IMR-90 (cell line): Measurements from ENCODE around the gene SLC12A1. TPM values are rescaled to one million over a fixed set of nuclear protein-coding genes. Genes with fewer than 3 reads are reported as not detected.

Experiments
- ATAC-seq: fragments of 200-7000 bp; cut with Tn5 transposase; 2 replicates; pipeline ENCODE4 v1.9.1; 2020; ENCODE audit warnings: low read depth, mild to moderate bottlenecking, moderate library complexity
- BruUV-seq: library from RNA; stranded (reverse); fragments of 400-500 nt; replicated peaks from 2 replicates; lab custom pipeline; 2021; lab: Mats Ljungman, UMichigan
- CTCF ChIA-PET: fragments of 300-600 bp; formaldehyde crosslinking; extraction: SDS; loops from one replicate; lab custom pipeline; 2021; ENCODE audit warnings: antibody characterized with exemption; lab: Yijun Ruan, JAX
- POLR2A ChIA-PET: fragments of 300-600 bp; sonication (Branson Sonifier 250); formaldehyde crosslinking; loops from one replicate; lab custom pipeline; 2022; ENCODE audit warnings: antibody characterized with exemption; ENCODE audit not compliant: unreplicated experiment; lab: Charles Lee
- DNase-seq: peaks from one replicate; pipeline ENCODE4 v3.0.0; 2013
- H2AFZ ChIP-seq: replicated peaks from 2 replicates; pipeline ENCODE3; 2013; ENCODE audit warnings: low read length, mild to moderate bottlenecking; ENCODE audit not compliant: poor library complexity
- H2AK5ac ChIP-seq: 2 replicates; pipeline ENCODE4 v1.6.1; 2013; ENCODE audit warnings: low read depth, low read length, inconsistent platforms
- H2AK9ac ChIP-seq: replicated peaks from 2 replicates; pipeline ENCODE3; 2013; ENCODE audit warnings: mild to moderate bottlenecking, low read depth, low read length, moderate library complexity; ENCODE audit not compliant: poor library complexity
- H2BK120ac ChIP-seq: 2 replicates; pipeline ENCODE4 v1.6.1; 2013; ENCODE audit warnings: low read depth, low read length, inconsistent platforms
- H2BK15ac ChIP-seq: 3 replicates; pipeline ENCODE4 v1.6.1; 2013; ENCODE audit warnings: low read depth, low read length, inconsistent platforms
- H2BK20ac ChIP-seq: 2 replicates; pipeline ENCODE4 v1.6.1; 2013; ENCODE audit warnings: low read depth, mild to moderate bottlenecking, inconsistent platforms, low read length, moderate library complexity
- H2BK5ac ChIP-seq: 2 replicates; pipeline ENCODE4 v1.6.1; 2013; ENCODE audit warnings: mild to moderate bottlenecking, low read depth, low read length, inconsistent platforms; ENCODE audit not compliant: poor library complexity, severe bottlenecking
- H3K14ac ChIP-seq: replicated peaks from 2 replicates; pipeline ENCODE4 v1.6.1; 2013; ENCODE audit warnings: low read depth, low read length, inconsistent platforms
- H3K18ac ChIP-seq: 2 replicates; pipeline ENCODE4 v1.6.1; 2013; ENCODE audit warnings: low read depth, low read length, control low read depth
- H3K23ac ChIP-seq: 2 replicates; pipeline ENCODE4 v1.6.1; 2013; ENCODE audit warnings: low read depth, low read length, inconsistent platforms
- H3K27ac ChIP-seq: 2 replicates; pipeline ENCODE4 v1.5.1; 2013; ENCODE audit warnings: mild to moderate bottlenecking, control low read depth, low read length; ENCODE audit not compliant: insufficient read depth
- H3K27me3 ChIP-seq: 2 replicates; pipeline ENCODE4 v1.6.1; 2013; ENCODE audit warnings: low read length; ENCODE audit not compliant: control insufficient read depth, insufficient read depth
- H3K36me3 ChIP-seq: 2 replicates; pipeline ENCODE4 v1.6.1; 2013; ENCODE audit warnings: low read length, mixed read lengths; ENCODE audit not compliant: control insufficient read depth, insufficient read depth
- H3K4ac ChIP-seq: 2 replicates; pipeline ENCODE4 v1.6.1; 2013; ENCODE audit warnings: low read depth, low read length, inconsistent platforms
- H3K4me1 ChIP-seq: 2 replicates; pipeline ENCODE4 v1.6.1; 2013; ENCODE audit warnings: low read length, mixed read lengths; ENCODE audit not compliant: control insufficient read depth, insufficient read depth
- H3K4me2 ChIP-seq: 2 replicates; pipeline ENCODE4 v1.6.1; 2013; ENCODE audit warnings: low read depth, mild to moderate bottlenecking, control low read depth, low read length, moderate library complexity
- H3K4me3 ChIP-seq: 2 replicates; pipeline ENCODE4 v1.5.1; 2013; ENCODE audit warnings: low read depth, mild to moderate bottlenecking, control low read depth, low read length, moderate library complexity; ENCODE audit not compliant: insufficient read depth
- H3K56ac ChIP-seq: 2 replicates; pipeline ENCODE4 v1.6.1; 2013; ENCODE audit warnings: low read length, inconsistent platforms; ENCODE audit not compliant: insufficient read depth; ENCODE audit errors: extremely low read depth
- H3K79me1 ChIP-seq, 2 experiments: 2 replicates each; pipeline ENCODE4 v1.6.1; 2013; ENCODE audit warnings: low read length in 2 of 2, inconsistent platforms in 1 of 2, low read depth in 1 of 2
- H3K9ac ChIP-seq: 2 replicates; pipeline ENCODE4 v1.6.1; 2013; ENCODE audit warnings: low read depth, low read length, control low read depth
- H3K9me1 ChIP-seq: 2 replicates; pipeline ENCODE4 v1.6.1; 2013; ENCODE audit warnings: low read length, inconsistent platforms; ENCODE audit not compliant: insufficient read depth
- H3K9me3 ChIP-seq: 2 replicates; pipeline ENCODE4 v1.6.1; 2013; ENCODE audit warnings: low read length; ENCODE audit not compliant: control insufficient read depth, insufficient read depth
- H4K20me1 ChIP-seq: 2 replicates; pipeline ENCODE4 v1.6.1; 2013; ENCODE audit warnings: low read length, inconsistent platforms; ENCODE audit not compliant: insufficient read depth
- H4K5ac ChIP-seq: 2 replicates; pipeline ENCODE4 v1.6.1; 2013; ENCODE audit warnings: mild to moderate bottlenecking, low read depth, low read length, control low read depth
- H4K8ac ChIP-seq, 2 experiments: 2 replicates each; pipeline ENCODE4 v1.6.1; 2013; ENCODE audit warnings: low read depth in 2 of 2, low read length in 2 of 2, control low read depth in 1 of 2, inconsistent platforms in 1 of 2
- H4K91ac ChIP-seq: 2 replicates; pipeline ENCODE4 v1.6.1; 2013; ENCODE audit warnings: low read depth, low read length, inconsistent platforms; ENCODE audit not compliant: insufficient read depth
- BHLHE40 ChIP-seq: fragments of 150-350 bp; IDR thresholded peaks from 2 replicates; pipeline ENCODE4 v1.6.1; 2016; ENCODE audit warnings: mild to moderate bottlenecking, low read depth, low read length
- CHD1 ChIP-seq: IDR thresholded peaks from 2 replicates; pipeline ENCODE4 v1.6.1; 2012; ENCODE audit warnings: low read depth, low read length, improper control_type of control experiment
- FOS ChIP-seq: fragments of 150-350 bp; IDR thresholded peaks from 2 replicates; pipeline ENCODE4 v1.6.1; 2016; ENCODE audit warnings: low read depth, low read length
- MAZ ChIP-seq: IDR thresholded peaks from 2 replicates; pipeline ENCODE4 v1.6.1; 2012; ENCODE audit warnings: low read depth, mild to moderate bottlenecking, low read length, improper control_type of control experiment, moderate library complexity, borderline replicate concordance
- MXI1 ChIP-seq: IDR thresholded peaks from 2 replicates; pipeline ENCODE4 v1.6.1; 2012; ENCODE audit warnings: low read depth, mild to moderate bottlenecking, low read length, moderate library complexity, borderline replicate concordance
- POLR2A ChIP-seq: IDR thresholded peaks from 2 replicates; pipeline ENCODE4 v1.6.1; 2012; ENCODE audit warnings: mild to moderate bottlenecking, low read depth, low read length
- RCOR1 ChIP-seq: IDR thresholded peaks from 2 replicates; pipeline ENCODE4 v1.6.1; 2012; ENCODE audit warnings: mild to moderate bottlenecking, low read length, improper control_type of control experiment; ENCODE audit not compliant: insufficient replicate concordance
- SMC3 ChIP-seq: fragments of 150-350 bp; IDR thresholded peaks from 2 replicates; pipeline ENCODE4 v1.6.1; 2016; ENCODE audit warnings: low read depth, mild to moderate bottlenecking, antibody characterized with exemption, low read length, moderate library complexity
- WGBS, 2 experiments: methylation state at CpG; one replicate each; pipeline versions ENCODE4 v1.1.5 to v1.1.7; 2013; ENCODE audit warnings: missing lambda C conversion rate in 2 of 2; ENCODE audit not compliant: insufficient read length in 1 of 2; ENCODE audit errors: extremely low coverage in 2 of 2; 5-methylcytosine and 5-hydroxymethylcytosine counted together
- dilution Hi-C: fragments of 300-500 bp; cut with HindIII; formaldehyde crosslinking; loops from one replicate; pipeline ENCODE4 v1.14.3; 2018; ENCODE audit warnings: low sequenced_read_pairs; ENCODE audit not compliant: unreplicated experiment
- in situ Hi-C: fragments of 300-500 bp; cut with MboI; formaldehyde crosslinking; loops from 3 replicates; pipeline ENCODE4 v1.14.3; 2019; ENCODE audit warnings: low sequenced_read_pairs, inconsistent platforms, mixed read lengths
- intact Hi-C: fragments of 100-400 bp; cut with micrococcal nuclease; formaldehyde crosslinking; loops from 2 replicates; pipeline ENCODE4 v1.10.0; 2022
- polyA plus RNA-seq, 3 experiments: library from polyadenylated mRNA; depleted of rRNA; stranded (reverse); fragments of >200 nt; gene quantifications; 2 replicates each; pipeline ENCODE4 v1.2.3, GENCODE V29; 2012; ENCODE audit warnings: low replicate concordance in 1 of 3
- total RNA-seq: library from RNA; depleted of rRNA; stranded (reverse); fragments of >200 nt; gene quantifications from 2 replicates; pipeline ENCODE4 v1.2.3, GENCODE V29; 2012
- TF ChIP-seq, protein P1 (sequence below): fragments of 150-350 bp; IDR thresholded peaks from 2 replicates; pipeline ENCODE4 v1.6.1; 2017; ENCODE audit warnings: mild to moderate bottlenecking, antibody characterized with exemption, low read length, low read depth

The SLC12A1 gene
- total and polyA plus RNA-seq, 2 of the 4 experiments (the other 2 are of a cell fraction), result not detected

DNA sequence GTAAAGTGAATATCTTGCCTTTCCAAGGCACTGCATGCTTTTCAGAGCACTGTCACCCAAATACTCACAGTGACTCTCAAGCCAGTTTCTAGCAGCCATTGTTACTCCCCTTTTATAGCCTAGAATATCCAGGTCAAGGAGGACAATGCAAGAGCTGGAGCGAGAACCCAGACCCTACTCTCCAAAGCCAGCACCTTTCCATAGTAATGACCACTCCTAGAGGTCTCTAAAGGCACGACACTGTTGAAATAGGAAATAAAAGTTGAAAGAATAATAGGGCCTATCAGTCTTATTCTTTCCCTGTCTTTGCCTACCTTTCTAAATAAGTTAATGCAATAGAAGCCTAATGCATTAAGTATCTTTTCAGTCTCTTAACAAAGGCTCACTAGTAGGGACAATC lies 91.6 kb downstream of the SLC12A1 start:
- H4K91ac ChIP-seq, result no peak overlapping the region
- no peaks in the 10 kb centered on the region for H3K4me1 ChIP-seq
- no peak overlapping the region for H2BK120ac ChIP-seq
- dilution Hi-C loops, result no loop called here
- TF ChIP-seq POLR2A, result no peak
- TF ChIP-seq, protein P1, sequence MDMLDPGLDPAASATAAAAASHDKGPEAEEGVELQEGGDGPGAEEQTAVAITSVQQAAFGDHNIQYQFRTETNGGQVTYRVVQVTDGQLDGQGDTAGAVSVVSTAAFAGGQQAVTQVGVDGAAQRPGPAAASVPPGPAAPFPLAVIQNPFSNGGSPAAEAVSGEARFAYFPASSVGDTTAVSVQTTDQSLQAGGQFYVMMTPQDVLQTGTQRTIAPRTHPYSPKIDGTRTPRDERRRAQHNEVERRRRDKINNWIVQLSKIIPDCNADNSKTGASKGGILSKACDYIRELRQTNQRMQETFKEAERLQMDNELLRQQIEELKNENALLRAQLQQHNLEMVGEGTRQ, result no peak
- no peak for TF ChIP-seq RCOR1
- TF ChIP-seq BHLHE40, result no peak
- no peak for TF ChIP-seq SMC3
- TF ChIP-seq MAZ, result no peak
- no peak for TF ChIP-seq CHD1
- no peak for TF ChIP-seq FOS
- no peak for TF ChIP-seq MXI1
- no peak overlapping the region for H2BK20ac ChIP-seq
- no peaks in the 10 kb centered on the region for H3K36me3 ChIP-seq
- H3K23ac ChIP-seq, result no peak overlapping the region
- no peak overlapping the region for H2BK5ac ChIP-seq
- peaks cover 13% of the 10 kb centered on the region for H3K27me3 ChIP-seq
- no peak overlapping the region for H4K5ac ChIP-seq
- H2AFZ ChIP-seq, result no peak overlapping the region
- H3K4ac ChIP-seq, result no peak overlapping the region
- H3K9me1 ChIP-seq, result no peaks in the 10 kb centered on the region; the same call in 1 of the 2 replicates
- no TSS peak for BruUV-seq
- DNase-seq (no peak), ATAC-seq (no peak)
- no peak overlapping the region for H2AK5ac ChIP-seq
- no peak overlapping the region for H4K8ac ChIP-seq
- WGBS, 2 experiments, result no CpG with 5 or more reads among the region's 2 CpGs
- ChIA-PET CTCF (no interaction called here), POLR2A (no interaction called here)
- H2AK9ac ChIP-seq, result no peak overlapping the region
- in situ Hi-C loops, result no loop called here
- no peak overlapping the region for H3K4me2 ChIP-seq
- intact Hi-C loops, result no loop called here
- no peak overlapping the region for H2BK15ac ChIP-seq
- H3K9ac ChIP-seq, result no peak overlapping the region
- no peaks in the 10 kb centered on the region for H3K9me3 ChIP-seq
- H3K27ac ChIP-seq, result no peak overlapping the region
- H4K20me1 ChIP-seq, result no peaks in the 10 kb centered on the region
- H3K79me1 ChIP-seq, result no peaks in the 10 kb centered on the region
- H3K18ac ChIP-seq, result no peak overlapping the region
- no peak overlapping the region for H3K56ac ChIP-seq
- H3K4me3 ChIP-seq, result no peak overlapping the region
- H3K14ac ChIP-seq, result no peak overlapping the region
